Mucosa of descending colon (tissue), 3 donors: Measurements from ENCODE around the gene SLC27A3. TPM values are rescaled to one million over a fixed set of nuclear protein-coding genes. Genes with fewer than 3 reads are reported as not detected.

ENCODE experiments used
- ATAC-seq: fragments of 200-7000 bp; cut with Tn5 transposase; one replicate; pipeline ENCODE4 v1.9.1; 2020; ENCODE audit warnings: mild to moderate bottlenecking, moderate library complexity
- DNase-seq, 3 donors: peaks; one replicate each; pipeline ENCODE4 v3.0.0-alpha.2; 2020
- H3K36me3 ChIP-seq: fragments of 200-600 bp; one replicate; pipeline ENCODE4 v1.8.0; 2021; ENCODE audit warnings: low read depth, mild to moderate bottlenecking
- H3K4me1 ChIP-seq: fragments of 200-600 bp; one replicate; pipeline ENCODE4 v1.8.0; 2021; ENCODE audit warnings: low read depth, mild to moderate bottlenecking
- H3K4me3 ChIP-seq: fragments of 200-600 bp; one replicate; pipeline ENCODE4 v1.8.0; 2021; ENCODE audit warnings: mild to moderate bottlenecking
- H3K9me3 ChIP-seq: fragments of 200-600 bp; one replicate; pipeline ENCODE4 v1.8.0; 2021; ENCODE audit warnings: mild to moderate bottlenecking
- intact Hi-C, 2 donors: fragments of 100-400 bp; cut with DNase I in 1 of 2; cut with micrococcal nuclease in 1 of 2; formaldehyde crosslinking; loops; one replicate each; pipeline versions ENCODE4 v1.11.0 to v1.11.1; 2022; cut with DNase I, micrococcal nuclease
- long read RNA-seq, 2 donors: library from polyadenylated mRNA; unstranded; transcript quantifications; one replicate each; pipeline ENCODE4 v2.0.0, GENCODE V29; 2019 to 2021
- total RNA-seq, 3 donors: library from RNA; stranded (reverse); fragmentation: NEBNext Ultra II Directional in 2 of 3; extraction: Animal tissue kit (Norgen Biotek cat#: 25700) in 2 of 3; gene quantifications; one replicate each; pipeline versions ENCODE4 v1.2.1 to v1.2.4, GENCODE V29; 2021 to 2023
- TF ChIP-seq, protein P1 (sequence below): fragments of 200-600 bp; IDR thresholded peaks from one replicate; pipeline ENCODE4 v1.8.0; 2022; ENCODE audit warnings: antibody characterized with exemption, mild to moderate bottlenecking
- donor health status: DM: no; HTN: no; CAD: no; lungs with moderate emphysema.
- donor health status: DM: no; HTN: no; CAD: no.
- donor health status: DM: no; HTN: yes; CAD: no.

Gene SLC27A3, protein sequence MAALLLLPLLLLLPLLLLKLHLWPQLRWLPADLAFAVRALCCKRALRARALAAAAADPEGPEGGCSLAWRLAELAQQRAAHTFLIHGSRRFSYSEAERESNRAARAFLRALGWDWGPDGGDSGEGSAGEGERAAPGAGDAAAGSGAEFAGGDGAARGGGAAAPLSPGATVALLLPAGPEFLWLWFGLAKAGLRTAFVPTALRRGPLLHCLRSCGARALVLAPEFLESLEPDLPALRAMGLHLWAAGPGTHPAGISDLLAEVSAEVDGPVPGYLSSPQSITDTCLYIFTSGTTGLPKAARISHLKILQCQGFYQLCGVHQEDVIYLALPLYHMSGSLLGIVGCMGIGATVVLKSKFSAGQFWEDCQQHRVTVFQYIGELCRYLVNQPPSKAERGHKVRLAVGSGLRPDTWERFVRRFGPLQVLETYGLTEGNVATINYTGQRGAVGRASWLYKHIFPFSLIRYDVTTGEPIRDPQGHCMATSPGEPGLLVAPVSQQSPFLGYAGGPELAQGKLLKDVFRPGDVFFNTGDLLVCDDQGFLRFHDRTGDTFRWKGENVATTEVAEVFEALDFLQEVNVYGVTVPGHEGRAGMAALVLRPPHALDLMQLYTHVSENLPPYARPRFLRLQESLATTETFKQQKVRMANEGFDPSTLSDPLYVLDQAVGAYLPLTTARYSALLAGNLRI
- total RNA-seq = 10 to 100 TPM; 17.9 to 35.1 (median 22.9) TPM
- long read RNA-seq, donor 1, transcript SLC27A3-201 (10 exons, 3,351 nt) = major isoform, 33 of 53 reads
- long read RNA-seq, donor 1, partial matches to known transcripts = 3 of 53 reads
- long read RNA-seq, donor 1, other reads (novel, unspliced or antisense) = 17 of 53 reads
- long read RNA-seq, donor 2, transcript SLC27A3-201 (10 exons, 3,351 nt) = major isoform, 8 of 10 reads
- long read RNA-seq, donor 2, partial matches to known transcripts = 0 of 10 reads
- long read RNA-seq, donor 2, other reads (novel, unspliced or antisense) = 2 of 10 reads

DNA sequence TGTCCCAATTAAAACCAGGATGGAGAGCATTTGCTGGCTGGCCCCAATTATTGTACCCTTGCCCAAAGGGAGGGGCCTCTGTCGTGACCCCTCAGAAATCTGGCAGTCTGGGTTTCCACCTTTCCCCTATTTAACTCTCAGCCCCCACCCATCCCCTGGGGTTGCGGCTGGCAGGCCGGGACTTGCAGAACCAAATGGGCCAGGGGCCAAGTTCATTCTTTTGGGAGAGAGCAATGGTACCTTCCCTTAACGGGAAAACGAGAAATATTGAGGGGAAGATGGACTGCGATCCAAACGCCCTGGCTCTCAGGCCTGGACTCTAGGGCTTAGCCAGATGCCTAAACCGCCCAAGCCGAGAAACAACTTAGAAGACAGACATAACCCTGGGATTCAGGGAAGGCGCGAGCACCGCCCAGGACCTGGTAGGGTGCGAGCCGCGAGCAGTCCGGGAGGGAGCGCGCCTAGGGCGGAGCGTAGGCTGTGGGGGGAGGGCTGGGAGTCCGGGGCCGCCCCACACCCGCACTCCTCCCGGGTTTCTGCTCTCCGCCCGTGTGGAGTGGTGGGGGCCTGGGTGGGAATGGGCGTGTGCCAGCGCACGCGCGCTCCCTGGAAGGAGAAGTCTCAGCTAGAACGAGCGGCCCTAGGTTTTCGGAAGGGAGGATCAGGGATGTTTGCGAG is at the start of gene SLC27A3:
Gene SLC27A3 (plus strand): TSS at position 628 of the 678 bp plus-strand sequence. CDS start 91 bp downstream, outside the sequence.
- DNase-seq (peak; percentile 71 to 86 (median 86)), ATAC-seq (peak; percentile 78)
- no peaks in the 10 kb centered on the region for H3K36me3 ChIP-seq
- no peaks in the 10 kb centered on the region for H3K9me3 ChIP-seq
- peaks cover 18% of the 10 kb centered on the region for H3K4me1 ChIP-seq
- TF ChIP-seq, protein P1, sequence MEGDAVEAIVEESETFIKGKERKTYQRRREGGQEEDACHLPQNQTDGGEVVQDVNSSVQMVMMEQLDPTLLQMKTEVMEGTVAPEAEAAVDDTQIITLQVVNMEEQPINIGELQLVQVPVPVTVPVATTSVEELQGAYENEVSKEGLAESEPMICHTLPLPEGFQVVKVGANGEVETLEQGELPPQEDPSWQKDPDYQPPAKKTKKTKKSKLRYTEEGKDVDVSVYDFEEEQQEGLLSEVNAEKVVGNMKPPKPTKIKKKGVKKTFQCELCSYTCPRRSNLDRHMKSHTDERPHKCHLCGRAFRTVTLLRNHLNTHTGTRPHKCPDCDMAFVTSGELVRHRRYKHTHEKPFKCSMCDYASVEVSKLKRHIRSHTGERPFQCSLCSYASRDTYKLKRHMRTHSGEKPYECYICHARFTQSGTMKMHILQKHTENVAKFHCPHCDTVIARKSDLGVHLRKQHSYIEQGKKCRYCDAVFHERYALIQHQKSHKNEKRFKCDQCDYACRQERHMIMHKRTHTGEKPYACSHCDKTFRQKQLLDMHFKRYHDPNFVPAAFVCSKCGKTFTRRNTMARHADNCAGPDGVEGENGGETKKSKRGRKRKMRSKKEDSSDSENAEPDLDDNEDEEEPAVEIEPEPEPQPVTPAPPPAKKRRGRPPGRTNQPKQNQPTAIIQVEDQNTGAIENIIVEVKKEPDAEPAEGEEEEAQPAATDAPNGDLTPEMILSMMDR = no peak
- intact Hi-C loops = no loop called here
- peak within 1 kb of the TSS; percentile 52 for H3K4me3 ChIP-seq

DNA sequence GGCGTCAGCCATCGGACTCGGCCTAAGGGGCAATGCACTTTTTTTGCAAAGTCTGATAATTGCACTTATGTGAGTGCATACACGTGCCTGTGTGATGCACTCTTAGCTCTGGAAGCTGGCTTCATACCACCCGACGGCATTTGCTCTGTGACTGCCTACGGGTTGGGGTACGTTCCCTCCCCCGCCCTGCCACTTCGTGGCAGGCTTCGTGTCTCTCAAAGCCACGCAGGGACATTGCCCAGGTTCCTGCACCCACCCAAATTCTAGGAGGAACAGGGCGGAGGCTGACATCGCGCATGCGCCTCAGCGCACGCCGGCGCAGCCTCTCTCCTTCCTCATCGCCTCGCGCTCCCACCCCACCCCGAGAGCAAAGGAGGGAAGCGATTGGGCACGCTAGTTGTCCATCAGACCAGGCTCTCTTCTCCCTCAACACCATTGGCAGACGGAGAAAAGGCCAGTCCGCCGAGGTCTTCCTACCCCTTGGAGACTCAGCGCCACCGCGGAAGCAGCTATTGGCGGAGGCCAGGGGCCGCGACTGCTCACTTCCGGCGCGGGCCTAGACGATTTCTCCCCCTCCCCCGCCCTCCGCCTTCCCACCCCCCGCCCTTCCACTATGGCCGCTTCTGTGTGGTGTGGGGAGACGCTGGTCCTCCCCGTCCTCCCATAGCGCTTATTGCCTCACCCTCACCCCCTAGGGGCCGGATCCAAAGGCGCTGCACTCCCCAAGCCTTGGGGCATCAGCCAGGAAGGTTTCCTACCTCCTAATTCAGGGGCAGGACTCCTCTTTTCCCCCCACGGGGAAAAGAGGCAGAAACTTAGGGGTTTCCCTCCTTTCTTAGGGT is 47.5 kb upstream of the SLC27A3 start, which contains the start of gene INTS3:
Gene INTS3 (plus strand): TSS at position 588 of the 842 bp plus-strand sequence. CDS start 585 bp downstream, outside the sequence.
- ATAC-seq (peak; percentile 100), DNase-seq (peak; percentile 98 to 100 (median 99))
- H3K9me3 ChIP-seq = no peaks in the 10 kb centered on the region
- H3K36me3 ChIP-seq = peaks cover 3% of the 10 kb centered on the region
- peaks cover 5% of the 10 kb centered on the region for H3K4me1 ChIP-seq
- TF ChIP-seq, protein P1 = no peak
- H3K4me3 ChIP-seq = peak within 1 kb of the TSS; percentile 50
- intact Hi-C loops = no loop called here

DNA sequence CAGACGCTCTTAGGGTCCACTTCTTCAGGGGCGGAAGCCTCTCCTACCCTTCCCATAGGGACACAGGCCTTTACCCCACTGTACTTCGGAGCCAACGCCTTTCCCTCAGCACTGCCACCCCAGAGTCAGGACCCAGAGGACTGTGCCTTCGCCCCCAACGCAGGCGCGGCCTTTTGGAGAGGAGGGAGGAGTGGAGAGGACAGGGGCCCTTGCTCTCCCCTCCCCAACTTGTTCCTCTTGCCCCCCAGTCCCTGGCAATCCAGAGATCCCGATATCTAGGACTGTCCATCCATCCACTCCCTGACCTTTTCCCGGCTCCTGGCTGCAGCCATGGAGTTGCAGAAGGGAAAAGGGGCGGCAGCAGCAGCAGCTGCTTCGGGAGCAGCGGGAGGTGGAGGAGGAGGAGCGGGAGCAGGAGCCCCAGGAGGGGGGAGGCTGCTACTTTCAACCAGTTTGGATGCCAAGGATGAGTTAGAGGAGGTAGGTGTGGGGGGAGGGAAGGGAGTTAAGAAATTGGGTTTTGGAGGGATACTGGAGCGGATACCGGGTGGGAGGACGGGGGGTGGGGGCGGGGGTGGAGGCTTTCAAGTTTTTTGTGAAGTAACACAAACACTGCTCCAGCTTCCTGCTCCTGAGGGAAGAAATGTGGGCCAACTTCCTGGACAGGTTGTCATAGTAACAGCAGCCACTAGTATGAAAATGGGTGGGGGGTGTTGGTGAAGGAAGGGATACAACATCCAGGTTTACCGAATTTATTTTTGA is 46.7 kb upstream of the SLC27A3 start:
- peaks cover 5% of the 10 kb centered on the region for H3K4me1 ChIP-seq
- H3K9me3 ChIP-seq = no peaks in the 10 kb centered on the region
- DNase-seq = peak; percentile 40 to 66 (median 63)
- peak overlapping the region; percentile 50 for H3K4me3 ChIP-seq
- peak; percentile 25 for ATAC-seq
- peaks cover 3% of the 10 kb centered on the region for H3K36me3 ChIP-seq
- TF ChIP-seq, protein P1 = no peak
- intact Hi-C loops = no loop called here

DNA sequence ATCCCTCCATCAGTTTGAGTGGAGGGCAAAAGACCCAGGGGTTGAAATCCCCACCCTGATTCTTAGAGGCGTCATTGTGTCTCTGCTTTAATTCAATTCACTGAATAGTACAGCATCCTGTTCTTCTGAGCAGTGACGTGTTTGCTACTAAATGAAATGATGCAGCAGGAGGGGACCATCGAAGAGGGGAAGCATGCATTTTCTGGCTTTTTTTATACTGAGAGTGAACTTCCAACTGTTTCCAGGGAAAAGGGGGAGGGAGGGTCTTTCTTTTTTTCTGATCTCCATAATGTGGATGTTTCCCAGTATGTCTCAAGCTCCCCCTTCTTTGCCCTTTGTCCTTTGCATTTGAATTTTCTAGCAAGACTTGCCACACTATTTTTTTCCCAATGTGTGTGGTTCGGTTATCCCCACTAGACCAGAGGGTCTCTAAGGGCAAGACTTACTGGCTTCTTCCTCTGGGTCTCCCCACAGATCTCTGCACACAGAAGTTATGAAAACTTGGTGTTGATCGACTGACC is 44.7 kb upstream of the SLC27A3 start:
- DNase-seq (no peak), ATAC-seq (no peak)
- no peaks in the 10 kb centered on the region for H3K9me3 ChIP-seq
- peaks cover 3% of the 10 kb centered on the region for H3K36me3 ChIP-seq
- H3K4me1 ChIP-seq = peaks cover 5% of the 10 kb centered on the region
- TF ChIP-seq, protein P1 = no peak
- intact Hi-C loops = no loop called here
- no peak overlapping the region for H3K4me3 ChIP-seq
